GDM1 (cell line): ENCODE measurements around the gene ARHGAP22.

Source experiments
- DNase-seq: peaks from one replicate; lab custom pipeline; 2025; lab: John Stamatoyannopoulos, UW

The ARHGAP22 gene

GRCh38 chr10:48587819-48588218, 17.1 kb downstream of the ARHGAP22 start:
- no peak for DNase-seq

GRCh38 chr10:48587101-48587500, 17.8 kb downstream of the ARHGAP22 start:
- DNase-seq: no peak

DNA sequence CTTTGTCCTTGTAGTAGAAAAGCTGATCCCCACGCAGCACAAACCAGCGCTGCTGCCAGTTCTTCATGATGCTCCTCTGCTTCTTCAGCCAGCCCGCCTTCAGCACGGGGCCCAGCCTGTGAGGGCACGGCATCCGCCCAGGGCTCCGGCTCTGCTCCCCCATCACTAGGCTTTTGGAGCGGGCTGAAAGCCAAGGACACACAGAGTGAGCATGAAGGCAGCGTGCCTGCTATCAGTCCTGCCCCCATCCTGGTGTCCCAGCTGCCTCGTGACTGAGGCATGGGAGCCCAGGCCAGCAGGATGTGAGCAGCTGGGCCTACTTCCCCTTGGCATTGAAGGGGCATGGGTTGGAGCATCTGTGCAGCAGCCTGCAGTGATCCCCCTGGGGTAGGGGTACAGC, 21.9 kb downstream of the ARHGAP22 start:
- DNase-seq: no peak

- no peak for DNase-seq
These were observed 24.6 kb downstream of the ARHGAP22 start for GRCh38 chr10:48580236-48580635.

DNA sequence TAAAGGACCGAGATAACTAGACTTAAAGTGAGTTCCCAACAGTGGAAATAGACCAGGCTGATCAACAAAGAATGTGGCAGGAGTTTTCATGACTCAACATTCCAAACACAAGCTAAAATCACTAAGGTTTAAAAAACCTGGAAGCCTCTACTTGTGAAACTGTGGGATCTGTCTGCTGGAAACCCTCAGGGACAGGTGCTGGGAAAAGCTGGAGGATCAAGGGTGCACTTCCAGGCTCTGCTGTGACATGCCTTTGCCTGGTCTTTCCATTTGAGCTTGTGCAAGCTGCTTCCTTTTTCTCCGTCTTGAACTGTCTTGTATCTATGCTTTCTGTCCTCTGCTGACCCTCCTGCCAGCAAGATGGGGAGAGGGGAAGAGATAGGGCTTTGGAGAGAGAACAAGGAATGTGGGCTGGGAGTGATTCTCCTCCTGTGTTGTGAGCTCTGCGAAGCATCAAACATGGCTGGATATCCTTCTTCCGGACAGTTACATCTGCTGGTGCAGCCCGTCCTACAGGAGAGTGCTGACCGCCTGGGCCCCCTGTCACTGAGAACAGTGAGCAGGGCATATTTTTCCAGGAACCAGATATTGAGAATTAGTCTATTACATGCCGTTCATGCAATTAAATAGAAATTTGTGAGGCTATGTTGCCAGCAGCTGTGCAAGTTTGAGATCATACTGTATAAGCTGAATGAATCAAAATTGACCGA, 25.5 kb downstream of the ARHGAP22 start:
- no peak for DNase-seq

DNA sequence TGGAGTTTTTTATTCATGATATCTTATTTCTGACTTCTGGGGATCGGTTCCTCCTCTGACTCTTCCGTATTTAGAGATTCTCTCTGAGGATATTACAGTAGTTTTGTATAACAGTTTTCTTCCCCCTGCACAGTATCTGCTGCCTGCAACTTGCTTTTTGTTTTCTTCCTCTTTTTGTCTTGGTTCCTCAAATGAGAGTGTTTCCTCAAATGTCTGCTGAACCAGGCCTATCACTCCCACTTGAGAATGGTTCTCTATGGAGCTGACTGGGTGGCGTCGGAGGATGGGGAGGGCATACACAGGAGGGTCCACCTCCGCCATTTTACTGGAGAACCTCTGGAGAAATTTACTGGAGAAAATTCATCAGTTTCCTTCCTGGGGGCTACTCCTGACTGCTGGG, 27.7 kb downstream of the ARHGAP22 start:
- DNase-seq: peak; percentile 89

GRCh38 chr10:48576501-48576900, 28.4 kb downstream of the ARHGAP22 start:
- DNase-seq: no peak

DNA sequence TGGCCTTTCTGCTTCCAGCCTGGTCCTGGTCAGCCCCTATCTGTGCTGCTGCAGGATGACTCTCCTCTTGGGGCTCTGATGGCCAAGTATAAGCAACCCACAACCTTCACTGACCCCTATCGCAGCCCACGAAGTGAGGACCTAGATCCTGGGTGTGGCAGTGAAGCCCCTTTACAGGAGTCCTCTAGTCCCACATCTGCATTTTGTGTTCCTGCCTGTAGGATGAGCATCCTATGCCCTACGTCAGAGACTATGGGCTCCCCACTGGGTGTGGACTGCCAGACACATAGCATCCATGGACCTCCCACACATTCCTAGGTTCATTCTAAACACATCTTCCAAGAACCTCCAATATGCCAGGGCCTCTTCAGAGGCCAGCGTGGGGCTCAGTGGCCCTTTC, 29.0 kb downstream of the ARHGAP22 start:
- no peak for DNase-seq

GRCh38 chr10:48574817-48575380, 30.0 kb downstream of the ARHGAP22 start:
- no peak for DNase-seq

GRCh38 chr10:48574322-48574796, 30.5 kb downstream of the ARHGAP22 start:
- no peak for DNase-seq

GRCh38 chr10:48573045-48573444, 31.8 kb downstream of the ARHGAP22 start:
- DNase-seq: no peak

DNA sequence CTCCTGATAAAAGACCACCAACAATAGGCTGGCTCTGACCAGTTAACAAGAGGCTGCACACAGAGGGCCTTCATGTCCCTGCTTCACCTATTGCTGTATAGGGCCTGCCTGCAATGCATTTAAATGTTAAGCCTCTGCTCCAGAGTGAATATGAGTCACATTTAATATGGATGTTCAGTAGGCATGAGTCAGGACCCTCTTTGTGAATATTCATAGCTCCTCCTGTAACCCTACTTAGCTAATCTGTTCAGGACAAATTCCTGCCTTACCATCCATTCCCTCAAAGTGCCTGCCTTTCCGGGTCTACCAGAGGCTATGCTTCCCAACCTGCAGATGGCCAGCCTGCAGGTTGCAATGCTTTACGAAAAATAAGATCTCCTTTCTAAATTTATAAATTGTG, 32.5 kb downstream of the ARHGAP22 start:
- DNase-seq: no peak

- no peak for DNase-seq
These were observed 36.3 kb downstream of the ARHGAP22 start for GRCh38 chr10:48568546-48568945.

- DNase-seq: no peak
These were observed 36.7 kb downstream of the ARHGAP22 start for GRCh38 chr10:48568131-48568530.

DNA sequence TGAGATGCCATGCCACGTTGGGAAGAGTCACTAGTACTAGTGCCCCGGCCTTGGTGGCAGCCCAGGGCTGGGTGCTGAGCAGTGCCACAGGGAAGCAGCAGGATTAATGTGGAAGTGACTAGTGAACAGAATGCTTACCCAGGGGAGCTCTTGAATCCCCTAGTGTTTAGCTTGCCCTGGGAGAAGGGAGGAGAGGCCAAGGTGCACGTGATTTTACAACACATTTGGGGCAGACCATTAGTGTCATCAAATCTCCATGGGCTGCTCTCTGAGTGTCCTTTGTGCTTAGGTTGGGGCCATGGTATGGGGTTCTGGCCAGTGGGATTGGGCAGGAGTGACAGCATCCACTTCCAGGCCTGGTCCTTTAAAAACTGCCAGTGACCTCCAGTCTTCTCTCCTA, 37.5 kb downstream of the ARHGAP22 start:
- DNase-seq: no peak

- peak; percentile 17 for DNase-seq
These were observed 40.3 kb downstream of the ARHGAP22 start for GRCh38 chr10:48564466-48565160.

DNA sequence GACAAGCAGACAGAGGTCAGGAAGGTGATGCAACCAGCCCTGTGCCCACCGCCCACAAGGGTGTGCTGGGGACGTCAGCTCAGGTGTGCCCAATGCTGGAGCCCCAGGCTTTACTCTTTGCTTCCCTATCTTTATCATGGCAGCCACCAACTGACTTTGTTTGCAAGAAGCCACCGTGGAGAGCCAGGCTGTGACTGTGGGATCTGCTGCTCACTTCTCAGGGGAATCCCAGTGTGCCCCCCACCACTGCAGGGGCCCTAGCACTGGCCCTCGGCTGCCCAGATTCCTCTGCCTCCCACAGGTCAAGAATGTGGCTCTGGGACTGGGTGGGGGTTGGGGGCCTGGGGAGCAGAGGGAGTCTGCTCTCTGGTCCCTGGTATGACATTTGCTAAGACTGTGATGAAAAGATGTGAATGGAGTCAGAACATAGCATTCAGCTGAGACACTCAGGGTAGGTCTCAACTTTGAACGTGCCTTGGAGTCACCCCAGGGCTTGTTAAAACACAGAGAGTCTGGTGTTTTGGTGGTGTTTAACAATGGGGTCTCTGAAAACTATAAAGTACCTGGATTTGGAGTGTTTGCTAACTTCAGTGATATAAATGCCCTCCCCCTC, 47.3 kb downstream of the ARHGAP22 start:
- DNase-seq: no peak

- DNase-seq: no peak
These were observed 48.2 kb downstream of the ARHGAP22 start for GRCh38 chr10:48556713-48557112.

DNA sequence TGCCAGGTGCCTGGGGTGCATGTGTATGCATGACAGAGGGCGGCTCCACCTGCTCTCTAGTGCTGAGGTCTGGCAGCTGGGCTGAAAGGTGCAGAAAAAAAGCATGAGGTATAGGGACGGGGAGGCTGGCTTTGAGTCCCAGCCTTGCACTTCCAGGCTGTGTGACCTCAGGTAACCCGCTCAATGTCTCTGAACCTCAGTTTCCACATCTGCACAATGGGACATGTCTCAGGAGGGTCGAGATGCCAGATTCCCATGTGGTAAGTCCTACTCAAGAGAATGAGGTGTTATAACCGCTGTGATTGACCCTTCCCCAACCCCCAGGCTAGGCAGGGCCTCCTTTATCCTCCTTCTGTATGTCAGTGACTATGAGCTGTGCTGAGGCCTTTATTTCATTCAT, 48.8 kb downstream of the ARHGAP22 start:
- DNase-seq: no peak

DNA sequence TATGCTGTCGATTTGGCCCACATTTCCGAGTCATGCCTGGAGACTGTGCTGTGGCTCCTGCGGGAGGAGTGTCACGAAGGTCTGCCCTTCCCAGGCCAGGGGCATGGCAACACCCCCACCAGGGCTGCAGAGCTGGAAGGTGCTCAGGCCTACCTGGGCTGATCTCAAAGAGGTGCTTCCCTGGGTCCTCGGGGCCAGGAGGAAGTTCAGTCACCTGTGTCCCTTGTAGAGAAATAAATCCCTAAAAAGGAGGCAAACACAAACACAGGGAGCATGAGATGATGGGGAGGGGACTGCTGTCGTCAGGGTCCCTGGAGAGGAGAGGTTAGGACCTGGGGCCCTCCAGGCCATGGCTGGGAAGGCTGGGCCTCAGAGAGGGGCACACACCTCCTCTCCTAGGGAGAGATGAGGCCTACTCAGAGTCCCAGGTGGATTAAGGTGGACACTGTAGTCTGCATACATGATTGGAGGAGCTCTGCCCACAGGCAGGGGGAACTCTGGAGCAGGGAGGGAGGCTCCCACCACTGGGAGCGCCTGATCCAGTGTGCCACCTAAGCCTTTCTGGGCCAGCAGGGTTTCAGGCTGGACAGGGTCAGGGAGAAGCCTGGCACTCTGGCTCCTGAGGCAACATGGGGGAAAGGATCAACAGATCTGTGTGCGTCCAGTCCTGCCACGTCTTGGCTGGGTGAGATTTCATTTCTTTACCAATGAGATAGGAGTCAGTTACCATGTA, 49.4 kb downstream of the ARHGAP22 start:
- no peak for DNase-seq

DNA sequence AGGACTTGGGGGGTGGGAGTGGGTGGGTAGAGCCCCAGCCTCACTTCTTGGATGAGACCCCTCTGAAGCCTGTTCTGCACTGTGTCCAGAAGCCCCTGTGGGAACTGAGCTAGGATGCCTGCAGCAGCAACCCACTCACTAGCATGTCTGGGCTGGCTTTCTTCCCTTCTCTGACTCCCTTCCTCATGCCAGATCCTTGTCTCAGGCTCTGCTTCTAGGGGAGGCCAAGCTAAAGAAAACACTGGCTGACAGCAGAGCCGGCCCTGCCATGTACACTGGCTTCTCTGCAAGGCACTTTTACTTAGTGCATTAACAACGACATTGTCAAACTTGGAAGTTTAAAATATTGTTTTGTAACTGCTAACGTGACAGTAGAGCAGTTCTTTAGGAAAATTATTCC, 50.2 kb downstream of the ARHGAP22 start:
- DNase-seq: no peak

DNA sequence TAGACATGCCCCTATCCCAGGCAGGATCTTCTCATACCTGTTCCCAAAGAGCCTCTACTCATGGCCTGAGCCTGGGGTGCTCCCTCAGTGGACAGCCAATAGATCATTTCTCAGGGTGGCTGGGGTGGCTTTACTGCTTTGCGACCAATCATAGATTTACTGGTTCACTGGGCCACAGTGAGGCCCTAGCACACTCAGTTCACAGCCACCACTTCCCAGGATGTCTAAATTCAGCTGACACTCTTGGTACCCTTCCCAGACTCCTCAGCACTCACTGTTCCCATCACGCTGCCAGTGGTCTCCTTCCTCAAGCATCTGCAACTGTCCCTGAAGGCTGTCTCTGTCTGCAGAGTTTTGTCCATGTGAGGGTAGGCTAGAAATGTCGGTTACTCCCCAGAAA, 50.6 kb downstream of the ARHGAP22 start:
- no peak for DNase-seq
